Neural progenitor cell (in vitro differentiated cells): ENCODE data around the gene ENOX2. TPM values are rescaled to one million over a fixed set of nuclear protein-coding genes. Genes with fewer than 3 reads are reported as not detected.

Source experiments
- DNase-seq: peaks from one replicate; pipeline ENCODE4 v3.0.0-alpha.2; 2016; ENCODE audit warnings: low spot score
- H2AFZ ChIP-seq: fragments of 200-600 bp; sonication (generic); replicated peaks from 2 replicates; pipeline ENCODE4 v1.6.1; 2016; ENCODE audit warnings: antibody characterized with exemption
- H3F3A ChIP-seq: fragments of 200-600 bp; sonication (generic); 2 replicates; pipeline ENCODE4 v1.6.1; 2016; ENCODE audit warnings: antibody characterized with exemption, low read depth
- H3K27ac ChIP-seq: fragments of 200-600 bp; sonication (generic); 2 replicates; pipeline ENCODE4 v1.5.1; 2016; ENCODE audit warnings: mild to moderate bottlenecking
- H3K27me3 ChIP-seq: fragments of 200-600 bp; sonication (generic); 2 replicates; pipeline ENCODE4 v1.6.1; 2016; ENCODE audit warnings: mild to moderate bottlenecking, moderate library complexity
- H3K36me3 ChIP-seq: fragments of 200-600 bp; sonication (generic); 2 replicates; pipeline ENCODE4 v1.5.1; 2016
- H3K4me1 ChIP-seq: fragments of 200-600 bp; sonication (generic); 2 replicates; pipeline ENCODE4 v1.6.1; 2016; ENCODE audit warnings: mixed run types
- H3K4me2 ChIP-seq: fragments of 200-600 bp; sonication (generic); 2 replicates; pipeline ENCODE4 v1.6.1; 2016
- H3K4me3 ChIP-seq: fragments of 200-600 bp; sonication (generic); 2 replicates; pipeline ENCODE4 v1.5.1; 2016
- H3K79me2 ChIP-seq: fragments of 200-600 bp; sonication (generic); 2 replicates; pipeline ENCODE4 v1.6.1; 2016; ENCODE audit warnings: low read depth
- H3K9ac ChIP-seq: fragments of 200-600 bp; sonication (generic); 2 replicates; pipeline ENCODE4 v1.6.1; 2016
- H3K9me3 ChIP-seq: fragments of 200-600 bp; sonication (generic); 2 replicates; pipeline ENCODE4 v1.5.1; 2016; ENCODE audit warnings: low read depth
- H4K20me1 ChIP-seq: fragments of 200-600 bp; sonication (generic); 2 replicates; pipeline ENCODE4 v1.6.1; 2016; ENCODE audit warnings: low read depth
- H3K27ac Mint-ChIP-seq: 3 replicates; pipeline ENCODE4 v1.8.0; 2021; ENCODE audit warnings: mixed read lengths
- H3K27me3 Mint-ChIP-seq: 2 replicates; pipeline ENCODE4 v1.8.0; 2022; ENCODE audit warnings: low read depth, mild to moderate bottlenecking, inconsistent platforms, moderate library complexity, mixed read lengths; ENCODE audit not compliant: insufficient read depth
- H3K36me3 Mint-ChIP-seq: 3 replicates; pipeline ENCODE4 v1.8.0; 2021; ENCODE audit warnings: mixed read lengths
- H3K4me1 Mint-ChIP-seq: 3 replicates; pipeline ENCODE4 v1.8.0; 2021; ENCODE audit warnings: mixed read lengths
- H3K4me3 Mint-ChIP-seq: 3 replicates; pipeline ENCODE4 v1.8.0; 2021; ENCODE audit warnings: mild to moderate bottlenecking, moderate library complexity, mixed read lengths
- H3K9me3 Mint-ChIP-seq: 3 replicates; pipeline ENCODE4 v1.8.0; 2020; ENCODE audit warnings: mixed read lengths
- EZH2 ChIP-seq: fragments of 200-600 bp; sonication (generic); IDR thresholded peaks from 2 replicates; pipeline ENCODE4 v1.6.1; 2017; ENCODE audit warnings: antibody characterized with exemption, mild to moderate bottlenecking, moderate library complexity
- EZH2phosphoT487 ChIP-seq: fragments of 200-600 bp; sonication (generic); IDR thresholded peaks from 2 replicates; pipeline ENCODE4 v1.6.1; 2017; ENCODE audit warnings: antibody characterized with exemption
- total RNA-seq: library from RNA; depleted of rRNA; stranded (reverse); fragments of >200 nt; gene quantifications from 2 replicates; pipeline ENCODE4 v1.2.3, GENCODE V29; 2015; ENCODE audit warnings: low replicate concordance
- TF ChIP-seq, protein P1 (sequence below): fragments of 200-600 bp; sonication (generic); IDR thresholded peaks from 2 replicates; pipeline ENCODE4 v1.5.1; 2017; ENCODE audit warnings: antibody characterized with exemption, mild to moderate bottlenecking

Gene ENOX2
- total RNA-seq, 1 donor from 2014 or later, result 12.5 TPM

GRCh38 chrX:130741151-130741550 is 161.9 kb downstream of the ENOX2 start:
- no peaks in the 10 kb centered on the region for H3K9me3 Mint-ChIP-seq
- DNase-seq, result no peak
- no peak overlapping the region for H3K27ac ChIP-seq
- H3K9me3 ChIP-seq, result no peaks in the 10 kb centered on the region
- no peak overlapping the region for H2AFZ ChIP-seq
- H3K27me3 Mint-ChIP-seq, result no peaks in the 10 kb centered on the region
- H3K4me2 ChIP-seq, result no peak overlapping the region
- H3K9ac ChIP-seq, result no peak overlapping the region
- no peak overlapping the region for H3K4me3 Mint-ChIP-seq
- no peaks in the 10 kb centered on the region for H3K79me2 ChIP-seq
- peaks cover 1% of the 10 kb centered on the region for H3K36me3 Mint-ChIP-seq
- TF ChIP-seq EZH2, result no peak
- TF ChIP-seq, protein P1, sequence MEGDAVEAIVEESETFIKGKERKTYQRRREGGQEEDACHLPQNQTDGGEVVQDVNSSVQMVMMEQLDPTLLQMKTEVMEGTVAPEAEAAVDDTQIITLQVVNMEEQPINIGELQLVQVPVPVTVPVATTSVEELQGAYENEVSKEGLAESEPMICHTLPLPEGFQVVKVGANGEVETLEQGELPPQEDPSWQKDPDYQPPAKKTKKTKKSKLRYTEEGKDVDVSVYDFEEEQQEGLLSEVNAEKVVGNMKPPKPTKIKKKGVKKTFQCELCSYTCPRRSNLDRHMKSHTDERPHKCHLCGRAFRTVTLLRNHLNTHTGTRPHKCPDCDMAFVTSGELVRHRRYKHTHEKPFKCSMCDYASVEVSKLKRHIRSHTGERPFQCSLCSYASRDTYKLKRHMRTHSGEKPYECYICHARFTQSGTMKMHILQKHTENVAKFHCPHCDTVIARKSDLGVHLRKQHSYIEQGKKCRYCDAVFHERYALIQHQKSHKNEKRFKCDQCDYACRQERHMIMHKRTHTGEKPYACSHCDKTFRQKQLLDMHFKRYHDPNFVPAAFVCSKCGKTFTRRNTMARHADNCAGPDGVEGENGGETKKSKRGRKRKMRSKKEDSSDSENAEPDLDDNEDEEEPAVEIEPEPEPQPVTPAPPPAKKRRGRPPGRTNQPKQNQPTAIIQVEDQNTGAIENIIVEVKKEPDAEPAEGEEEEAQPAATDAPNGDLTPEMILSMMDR, result no peak
- no peak for TF ChIP-seq EZH2phosphoT487
- H3K4me1 Mint-ChIP-seq, result peaks cover 27% of the 10 kb centered on the region
- H3F3A ChIP-seq, result no peaks in the 10 kb centered on the region
- H3K4me3 ChIP-seq, result no peak overlapping the region
- H3K27me3 ChIP-seq, result no peaks in the 10 kb centered on the region
- no peaks in the 10 kb centered on the region for H3K4me1 ChIP-seq
- H3K27ac Mint-ChIP-seq, result no peak overlapping the region
- no peaks in the 10 kb centered on the region for H4K20me1 ChIP-seq
- H3K36me3 ChIP-seq, result no peaks in the 10 kb centered on the region

DNA sequence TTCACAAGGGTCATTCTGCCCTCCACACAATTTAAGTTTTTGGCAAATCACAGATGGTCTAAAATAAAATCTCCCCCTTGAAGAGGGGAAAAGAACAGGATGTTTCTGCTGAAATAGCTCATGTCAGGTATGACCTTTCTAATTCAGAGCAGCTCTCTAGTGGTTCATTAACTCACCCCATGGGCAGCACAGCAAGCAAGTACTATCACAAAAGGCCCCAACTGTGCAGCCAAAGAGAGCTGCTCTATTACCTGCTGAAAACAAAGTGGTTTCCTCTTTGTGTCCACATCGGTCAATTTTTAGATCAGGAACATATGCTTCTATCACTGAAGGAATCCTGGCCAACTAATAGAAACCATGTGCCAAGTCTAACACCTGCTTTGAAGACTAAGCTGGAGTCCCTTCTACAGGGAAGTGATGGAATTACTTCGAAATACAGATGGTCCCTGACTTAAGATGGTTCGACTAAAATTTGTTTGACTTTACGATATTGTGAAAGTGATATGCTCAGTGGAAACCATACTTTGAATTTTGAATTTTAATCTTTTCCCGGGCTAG is 164.3 kb downstream of the ENOX2 start:
- peak; percentile 12 for DNase-seq
- H3K9me3 ChIP-seq, result no peaks in the 10 kb centered on the region
- H3K27ac Mint-ChIP-seq, result no peak overlapping the region
- H4K20me1 ChIP-seq, result no peaks in the 10 kb centered on the region
- no peaks in the 10 kb centered on the region for H3F3A ChIP-seq
- H3K4me3 Mint-ChIP-seq, result no peak overlapping the region
- no peaks in the 10 kb centered on the region for H3K27me3 ChIP-seq
- peaks cover 43% of the 10 kb centered on the region for H3K4me1 Mint-ChIP-seq
- H3K4me1 ChIP-seq, result no peaks in the 10 kb centered on the region
- no peak overlapping the region for H2AFZ ChIP-seq
- H3K36me3 Mint-ChIP-seq, result peaks cover 3% of the 10 kb centered on the region
- no peak overlapping the region for H3K4me3 ChIP-seq
- H3K36me3 ChIP-seq, result no peaks in the 10 kb centered on the region
- no peaks in the 10 kb centered on the region for H3K27me3 Mint-ChIP-seq
- no peak overlapping the region for H3K4me2 ChIP-seq
- H3K27ac ChIP-seq, result no peak overlapping the region
- no peaks in the 10 kb centered on the region for H3K9me3 Mint-ChIP-seq
- no peaks in the 10 kb centered on the region for H3K79me2 ChIP-seq
- TF ChIP-seq EZH2phosphoT487 (no peak), EZH2 (no peak)
- TF ChIP-seq, protein P1, result no peak
- H3K9ac ChIP-seq, result no peak overlapping the region

GRCh38 chrX:130734713-130735112 is 168.3 kb downstream of the ENOX2 start:
- no peak overlapping the region for H3K4me3 ChIP-seq
- no peaks in the 10 kb centered on the region for H3K4me1 ChIP-seq
- H2AFZ ChIP-seq, result no peak overlapping the region
- H3K36me3 ChIP-seq, result no peaks in the 10 kb centered on the region
- Mint-ChIP-seq H3K27ac (peak overlapping the region; percentile 18), H3K9me3 (peaks cover 21% of the 10 kb centered on the region), H3K27me3 (no peaks in the 10 kb centered on the region), H3K4me3 (no peak overlapping the region), H3K4me1 (peaks cover 33% of the 10 kb centered on the region), H3K36me3 (peaks cover 8% of the 10 kb centered on the region)
- no peaks in the 10 kb centered on the region for H3K79me2 ChIP-seq
- no peak for DNase-seq
- peaks cover 9% of the 10 kb centered on the region for H3K9me3 ChIP-seq
- no peaks in the 10 kb centered on the region for H3K27me3 ChIP-seq
- H3K27ac ChIP-seq, result no peak overlapping the region
- no peak overlapping the region for H3K4me2 ChIP-seq
- no peaks in the 10 kb centered on the region for H3F3A ChIP-seq
- H3K9ac ChIP-seq, result no peak overlapping the region
- TF ChIP-seq EZH2phosphoT487 (no peak), EZH2 (no peak)
- no peaks in the 10 kb centered on the region for H4K20me1 ChIP-seq

- Mint-ChIP-seq H3K36me3 (peaks cover 16% of the 10 kb centered on the region), H3K9me3 (peaks cover 35% of the 10 kb centered on the region)
- no peak for TF ChIP-seq EZH2
- TF ChIP-seq, protein P1, result no peak
- TF ChIP-seq EZH2phosphoT487, result no peak
Observed at GRCh38 chrX:130728208-130728607, 174.8 kb downstream of the ENOX2 start.

More at GRCh38 chrX:130728208-130728607, 174.8 kb downstream of the ENOX2 start:
- H3K27me3 Mint-ChIP-seq, result peaks cover 2% of the 10 kb centered on the region
- Histone ChIP-seq H3K9me3 (peaks cover 9% of the 10 kb centered on the region), H3K27me3 (no peaks in the 10 kb centered on the region), H3K4me2 (no peak overlapping the region), H2AFZ (no peak overlapping the region), H3K9ac (no peak overlapping the region), H3K4me1 (no peaks in the 10 kb centered on the region), H3K4me3 (no peak overlapping the region), H3K36me3 (no peaks in the 10 kb centered on the region), H3K27ac (no peak overlapping the region), H4K20me1 (no peaks in the 10 kb centered on the region), H3K79me2 (no peaks in the 10 kb centered on the region), H3F3A (no peaks in the 10 kb centered on the region)
- DNase-seq, result no peak
- H3K4me1 Mint-ChIP-seq, result peaks cover 17% of the 10 kb centered on the region
- no peak overlapping the region for H3K4me3 Mint-ChIP-seq
- H3K27ac Mint-ChIP-seq, result no peak overlapping the region
